SK-N-SH (cell line): Measurements from ENCODE around the gene HEBP2. TPM values are rescaled to one million over a fixed set of nuclear protein-coding genes. Genes with fewer than 3 reads are reported as not detected.

ENCODE experiments used
- CTCF ChIA-PET: fragments of 300-600, 350-600 bp; formaldehyde crosslinking; extraction: SDS; loops from one replicate; lab custom pipeline; 2021; lab: Yijun Ruan, JAX
- POLR2A ChIA-PET: fragments of 350-600 bp; sonication (Branson Sonifier 250); formaldehyde crosslinking; extraction: SDS; loops from one replicate; lab custom pipeline; 2020; ENCODE audit warnings: antibody characterized with exemption, inconsistent platforms; lab: Yijun Ruan, JAX
- DNase-seq: peaks from one replicate; pipeline ENCODE4 v3.0.0; 2012
- H2AFZ ChIP-seq: fragments of 200-600 bp; sonication (generic); 2 replicates; pipeline ENCODE4 v1.8.1; 2016; ENCODE audit warnings: antibody characterized with exemption, mild to moderate bottlenecking, low read depth
- H3F3A ChIP-seq: fragments of 200-600 bp; sonication (generic); replicated peaks from 2 replicates; pipeline ENCODE3; 2016; ENCODE audit warnings: antibody characterized with exemption, mild to moderate bottlenecking; ENCODE audit not compliant: insufficient read depth
- H3K27ac ChIP-seq, 2 experiments: fragments of 200-500 bp in 1 of 2; fragments of 200-600 bp in 1 of 2; sonication (Bioruptor generic) in 1 of 2; sonication (generic), shearing (Covaris generic) in 1 of 2; 2 replicates each; pipeline versions ENCODE4 v1.5.1 to v1.6.1; 2014 to 2016; ENCODE audit warnings: low read depth in 2 of 2, inconsistent platforms in 1 of 2, low read length in 1 of 2, mild to moderate bottlenecking in 1 of 2, mixed read lengths in 1 of 2
- H3K27me3 ChIP-seq: fragments of 200-600 bp; sonication (generic), shearing (Covaris generic); 2 replicates; pipeline ENCODE4 v1.6.1; 2016; ENCODE audit warnings: mixed run types; ENCODE audit not compliant: insufficient read depth
- H3K36me3 ChIP-seq, 2 experiments: fragments of 200-500 bp in 1 of 2; fragments of 200-600 bp in 1 of 2; sonication (Bioruptor generic) in 1 of 2; sonication (generic) in 1 of 2; replicated peaks in 1 of 2; 2 replicates each; pipeline versions ENCODE3 to v1.5.1; 2014 to 2016; ENCODE audit warnings: low read length in 1 of 2, mild to moderate bottlenecking in 1 of 2; ENCODE audit not compliant: insufficient read depth in 2 of 2, control insufficient read depth in 1 of 2
- H3K4me1 ChIP-seq, 2 experiments: fragments of 200-500 bp in 1 of 2; fragments of 200-600 bp in 1 of 2; sonication (Bioruptor generic) in 1 of 2; sonication (generic), shearing (Covaris generic) in 1 of 2; 2 replicates each; pipeline versions ENCODE4 v1.5.1 to v1.6.1; 2014 to 2016; ENCODE audit warnings: low read depth in 1 of 2, low read length in 1 of 2, mixed run types in 1 of 2; ENCODE audit not compliant: insufficient read depth in 2 of 2, control insufficient read depth in 1 of 2
- H3K4me2 ChIP-seq: fragments of 200-600 bp; sonication (generic), shearing (Covaris generic); 2 replicates; pipeline ENCODE4 v1.6.1; 2017; ENCODE audit warnings: mixed run types
- H3K4me3 ChIP-seq, 2 experiments: fragments of 200-500 bp in 1 of 2; fragments of 200-600 bp in 1 of 2; sonication (Bioruptor generic) in 1 of 2; sonication (generic), shearing (Covaris generic) in 1 of 2; 2 replicates each; pipeline versions ENCODE4 v1.5.1 to v1.8.1; 2014 to 2016; ENCODE audit warnings: low read depth in 2 of 2, inconsistent platforms in 1 of 2, low read length in 1 of 2, mild to moderate bottlenecking in 1 of 2, mixed read lengths in 1 of 2, moderate library complexity in 1 of 2
- H3K79me2 ChIP-seq: fragments of 200-600 bp; sonication (generic); 2 replicates; pipeline ENCODE4 v1.8.1; 2017; ENCODE audit warnings: mild to moderate bottlenecking; ENCODE audit not compliant: insufficient read depth
- H3K9ac ChIP-seq: fragments of 200-600 bp; sonication (generic); 2 replicates; pipeline ENCODE4 v1.6.1; 2017; ENCODE audit warnings: mixed run types
- H3K9me2 ChIP-seq: fragments of 200-600 bp; sonication (generic); 2 replicates; pipeline ENCODE4 v1.6.1; 2017; ENCODE audit warnings: mixed run types
- H3K9me3 ChIP-seq: fragments of 200-600 bp; sonication (generic); 2 replicates; pipeline ENCODE4 v1.6.1; 2017; ENCODE audit warnings: mixed run types, mild to moderate bottlenecking, moderate library complexity
- H4K20me1 ChIP-seq: fragments of 200-600 bp; sonication (generic); 2 replicates; pipeline ENCODE4 v1.6.1; 2017; ENCODE audit warnings: mild to moderate bottlenecking, mixed run types; ENCODE audit not compliant: insufficient read depth
- CHD2 ChIP-seq: fragments of 150-350 bp; IDR thresholded peaks from 2 replicates; pipeline ENCODE4 v1.6.1; 2018; ENCODE audit warnings: low read length; ENCODE audit not compliant: partially characterized antibody
- EP300 ChIP-seq, 2 experiments: IDR thresholded peaks; 2 replicates each; pipeline versions ENCODE4 v1.4.0 to v1.6.1; 2012; ENCODE audit warnings: borderline replicate concordance in 1 of 2, low read depth in 1 of 2, low read length in 1 of 2
- FOXM1 ChIP-seq: IDR thresholded peaks from 2 replicates; pipeline ENCODE4 v1.4.0; 2012; ENCODE audit warnings: low read depth, mild to moderate bottlenecking
- JUND ChIP-seq: IDR thresholded peaks from 2 replicates; pipeline ENCODE4 v1.4.0; 2012
- NRF1 ChIP-seq: IDR thresholded peaks from 2 replicates; pipeline ENCODE4 v1.6.1; 2012; ENCODE audit warnings: low read depth, mild to moderate bottlenecking, low read length
- RXRA ChIP-seq: IDR thresholded peaks from 2 replicates; pipeline ENCODE4 v1.4.0; 2012; ENCODE audit warnings: low read depth, mild to moderate bottlenecking, borderline replicate concordance
- SIN3A ChIP-seq: IDR thresholded peaks from 2 replicates; pipeline ENCODE4 v1.6.1; 2012; ENCODE audit warnings: low read depth, mild to moderate bottlenecking, low read length, moderate library complexity, borderline replicate concordance
- YY1 ChIP-seq: IDR thresholded peaks from 2 replicates; pipeline ENCODE4 v1.4.0; 2012; ENCODE audit warnings: low read depth, mild to moderate bottlenecking
- WGBS: methylation state at CpG from one replicate; pipeline ENCODE4 v1.1.6; 2017; ENCODE audit warnings: low lambda C conversion rate; 5-methylcytosine and 5-hydroxymethylcytosine counted together
- polyA plus RNA-seq, 3 experiments: library from polyadenylated mRNA; depleted of rRNA; stranded (reverse); fragments of >200 nt; gene quantifications; 2 replicates each; pipeline ENCODE4 v1.2.3, GENCODE V29; 2012
- TF ChIP-seq, protein P1 (sequence below): IDR thresholded peaks from 2 replicates; pipeline ENCODE4 v1.4.0; 2012; ENCODE audit warnings: low read depth, borderline replicate concordance
- TF ChIP-seq, protein P2 (sequence below): IDR thresholded peaks from 2 replicates; pipeline ENCODE4 v1.4.0; 2012; ENCODE audit warnings: low read depth, borderline replicate concordance
- TF ChIP-seq, protein P3 (sequence below): IDR thresholded peaks from 2 replicates; pipeline ENCODE4 v1.6.1; 2012; ENCODE audit warnings: mild to moderate bottlenecking, low read depth, low read length, moderate library complexity
- TF ChIP-seq, protein P4 (sequence below): fragments of 150-350 bp; IDR thresholded peaks from 2 replicates; pipeline ENCODE4 v1.6.1; 2017; ENCODE audit warnings: antibody characterized with exemption, low read length, low read depth, borderline replicate concordance

The HEBP2 gene
- polyA plus RNA-seq, 1 of the 3 experiments (the other 2 are of a cell fraction): 7.6 TPM

DNA sequence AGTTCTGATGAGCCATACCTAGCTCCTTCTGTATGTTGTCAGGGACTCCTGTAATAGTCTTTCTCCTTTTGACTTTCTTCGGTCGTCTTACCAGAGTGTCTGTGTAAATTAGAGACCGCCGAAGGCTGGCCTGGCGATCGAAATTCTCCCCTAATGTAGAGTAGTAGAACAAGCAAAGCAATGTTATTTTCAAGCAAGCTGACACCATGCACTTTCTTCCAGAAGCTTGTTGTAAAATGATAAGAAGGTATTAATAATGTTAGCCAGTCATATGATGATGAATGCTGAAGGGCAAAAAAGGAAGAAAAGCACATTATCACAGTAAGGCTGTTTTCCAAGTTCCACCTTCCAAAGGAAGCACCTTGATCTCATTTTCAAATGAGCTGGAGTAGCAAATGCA, 37.9 kb downstream of the HEBP2 start:
- no peaks in the 10 kb centered on the region for H3K9me3 ChIP-seq
- no peaks in the 10 kb centered on the region for H3K9me2 ChIP-seq
- no peak for TF ChIP-seq CHD2
- no peak for TF ChIP-seq FOXM1
- no peak for TF ChIP-seq RXRA
- TF ChIP-seq YY1: no peak
- TF ChIP-seq SIN3A: no peak
- TF ChIP-seq, protein P1, sequence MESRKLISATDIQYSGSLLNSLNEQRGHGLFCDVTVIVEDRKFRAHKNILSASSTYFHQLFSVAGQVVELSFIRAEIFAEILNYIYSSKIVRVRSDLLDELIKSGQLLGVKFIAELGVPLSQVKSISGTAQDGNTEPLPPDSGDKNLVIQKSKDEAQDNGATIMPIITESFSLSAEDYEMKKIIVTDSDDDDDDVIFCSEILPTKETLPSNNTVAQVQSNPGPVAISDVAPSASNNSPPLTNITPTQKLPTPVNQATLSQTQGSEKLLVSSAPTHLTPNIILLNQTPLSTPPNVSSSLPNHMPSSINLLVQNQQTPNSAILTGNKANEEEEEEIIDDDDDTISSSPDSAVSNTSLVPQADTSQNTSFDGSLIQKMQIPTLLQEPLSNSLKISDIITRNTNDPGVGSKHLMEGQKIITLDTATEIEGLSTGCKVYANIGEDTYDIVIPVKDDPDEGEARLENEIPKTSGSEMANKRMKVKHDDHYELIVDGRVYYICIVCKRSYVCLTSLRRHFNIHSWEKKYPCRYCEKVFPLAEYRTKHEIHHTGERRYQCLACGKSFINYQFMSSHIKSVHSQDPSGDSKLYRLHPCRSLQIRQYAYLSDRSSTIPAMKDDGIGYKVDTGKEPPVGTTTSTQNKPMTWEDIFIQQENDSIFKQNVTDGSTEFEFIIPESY: no peak
- no peak for TF ChIP-seq NRF1
- TF ChIP-seq, protein P2, sequence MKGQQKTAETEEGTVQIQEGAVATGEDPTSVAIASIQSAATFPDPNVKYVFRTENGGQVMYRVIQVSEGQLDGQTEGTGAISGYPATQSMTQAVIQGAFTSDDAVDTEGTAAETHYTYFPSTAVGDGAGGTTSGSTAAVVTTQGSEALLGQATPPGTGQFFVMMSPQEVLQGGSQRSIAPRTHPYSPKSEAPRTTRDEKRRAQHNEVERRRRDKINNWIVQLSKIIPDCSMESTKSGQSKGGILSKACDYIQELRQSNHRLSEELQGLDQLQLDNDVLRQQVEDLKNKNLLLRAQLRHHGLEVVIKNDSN: no peak
- no peak for TF ChIP-seq JUND
- TF ChIP-seq, protein P3, sequence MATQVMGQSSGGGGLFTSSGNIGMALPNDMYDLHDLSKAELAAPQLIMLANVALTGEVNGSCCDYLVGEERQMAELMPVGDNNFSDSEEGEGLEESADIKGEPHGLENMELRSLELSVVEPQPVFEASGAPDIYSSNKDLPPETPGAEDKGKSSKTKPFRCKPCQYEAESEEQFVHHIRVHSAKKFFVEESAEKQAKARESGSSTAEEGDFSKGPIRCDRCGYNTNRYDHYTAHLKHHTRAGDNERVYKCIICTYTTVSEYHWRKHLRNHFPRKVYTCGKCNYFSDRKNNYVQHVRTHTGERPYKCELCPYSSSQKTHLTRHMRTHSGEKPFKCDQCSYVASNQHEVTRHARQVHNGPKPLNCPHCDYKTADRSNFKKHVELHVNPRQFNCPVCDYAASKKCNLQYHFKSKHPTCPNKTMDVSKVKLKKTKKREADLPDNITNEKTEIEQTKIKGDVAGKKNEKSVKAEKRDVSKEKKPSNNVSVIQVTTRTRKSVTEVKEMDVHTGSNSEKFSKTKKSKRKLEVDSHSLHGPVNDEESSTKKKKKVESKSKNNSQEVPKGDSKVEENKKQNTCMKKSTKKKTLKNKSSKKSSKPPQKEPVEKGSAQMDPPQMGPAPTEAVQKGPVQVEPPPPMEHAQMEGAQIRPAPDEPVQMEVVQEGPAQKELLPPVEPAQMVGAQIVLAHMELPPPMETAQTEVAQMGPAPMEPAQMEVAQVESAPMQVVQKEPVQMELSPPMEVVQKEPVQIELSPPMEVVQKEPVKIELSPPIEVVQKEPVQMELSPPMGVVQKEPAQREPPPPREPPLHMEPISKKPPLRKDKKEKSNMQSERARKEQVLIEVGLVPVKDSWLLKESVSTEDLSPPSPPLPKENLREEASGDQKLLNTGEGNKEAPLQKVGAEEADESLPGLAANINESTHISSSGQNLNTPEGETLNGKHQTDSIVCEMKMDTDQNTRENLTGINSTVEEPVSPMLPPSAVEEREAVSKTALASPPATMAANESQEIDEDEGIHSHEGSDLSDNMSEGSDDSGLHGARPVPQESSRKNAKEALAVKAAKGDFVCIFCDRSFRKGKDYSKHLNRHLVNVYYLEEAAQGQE: no peak
- H3K27ac ChIP-seq: no peak overlapping the region
- 27% methylated on average over 6 of the region's 6 CpGs for WGBS
- no peaks in the 10 kb centered on the region for H4K20me1 ChIP-seq
- H3K36me3 ChIP-seq: no peaks in the 10 kb centered on the region
- H3K9ac ChIP-seq: no peak overlapping the region
- ChIA-PET CTCF (interaction anchor here (1.5 to 1.6 kb wide), 2 partner anchors 13 to 79 kb away, joined by 4 to 5 read pairs; no protein-coding TSS in a partner anchor), POLR2A (no interaction called here)
- H3F3A ChIP-seq: no peaks in the 10 kb centered on the region
- H2AFZ ChIP-seq: no peak overlapping the region
- peaks cover 3% of the 10 kb centered on the region; the same call in 1 of the 2 replicates for H3K27me3 ChIP-seq
- no peak for DNase-seq
- H3K4me1 ChIP-seq: no peaks in the 10 kb centered on the region
- no peaks in the 10 kb centered on the region for H3K79me2 ChIP-seq
- H3K4me3 ChIP-seq: no peak overlapping the region
- no peak overlapping the region for H3K4me2 ChIP-seq

DNA sequence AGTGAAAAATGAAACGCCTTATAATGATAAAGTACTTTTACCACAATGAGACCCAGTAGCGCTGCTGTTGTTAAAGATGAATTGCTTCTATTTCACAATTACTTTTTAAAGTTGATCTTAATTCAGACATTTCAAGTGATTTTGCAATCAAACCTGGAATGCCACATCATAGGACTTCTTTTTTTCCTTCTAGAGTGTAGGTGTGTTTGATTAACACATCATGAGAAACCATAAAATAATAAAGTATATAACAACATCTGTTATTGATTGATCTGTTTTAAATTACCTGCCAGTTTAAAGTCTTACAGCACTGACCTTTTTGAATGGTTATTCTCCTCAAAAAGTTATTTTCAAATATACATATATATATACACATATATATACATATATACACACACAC, 38.6 kb downstream of the HEBP2 start:
- Histone ChIP-seq H3K79me2 (no peaks in the 10 kb centered on the region), H4K20me1 (no peaks in the 10 kb centered on the region), H3K9me3 (no peaks in the 10 kb centered on the region), H3K36me3 (no peaks in the 10 kb centered on the region), H3K9ac (no peak overlapping the region), H3F3A (no peaks in the 10 kb centered on the region), H3K4me1 (no peaks in the 10 kb centered on the region), H3K27ac (no peak overlapping the region), H3K4me3 (no peak overlapping the region), H2AFZ (no peak overlapping the region), H3K4me2 (no peak overlapping the region), H3K27me3 (peaks cover 9% of the 10 kb centered on the region; the same call in 1 of the 2 replicates)
- POLR2A ChIA-PET: no interaction called here
- DNase-seq: no peak
- WGBS: 11% methylated on average over 2 of the region's 2 CpGs
- TF ChIP-seq, protein P4, sequence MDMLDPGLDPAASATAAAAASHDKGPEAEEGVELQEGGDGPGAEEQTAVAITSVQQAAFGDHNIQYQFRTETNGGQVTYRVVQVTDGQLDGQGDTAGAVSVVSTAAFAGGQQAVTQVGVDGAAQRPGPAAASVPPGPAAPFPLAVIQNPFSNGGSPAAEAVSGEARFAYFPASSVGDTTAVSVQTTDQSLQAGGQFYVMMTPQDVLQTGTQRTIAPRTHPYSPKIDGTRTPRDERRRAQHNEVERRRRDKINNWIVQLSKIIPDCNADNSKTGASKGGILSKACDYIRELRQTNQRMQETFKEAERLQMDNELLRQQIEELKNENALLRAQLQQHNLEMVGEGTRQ: no peak
- TF ChIP-seq EP300 (IDR thresholded peaks at IDR 0.05; ENCODE audit: borderline replicate concordance in 1 of 2, low read depth in 1 of 2, low read length in 1 of 2): no peak
- TF ChIP-seq, all 33 proteins: peak for 0
- H3K9me2 ChIP-seq: no peaks in the 10 kb centered on the region
- CTCF ChIA-PET: interaction anchor here (1.5 to 1.6 kb wide), 2 partner anchors 14 to 78 kb away, joined by 4 to 5 read pairs; no protein-coding TSS in a partner anchor
